NCI-H146 treated with DMSO at 0.1 percent for 48 hours (cell line): Measurements from ENCODE around the gene SIX5.
A peak's percentile ranks its signal among the peaks of the same experiment; 100 is the strongest.

Source experiments
- DNase-seq: peaks from one replicate; lab custom pipeline; 2025; ENCODE audit not compliant: unreplicated experiment; lab: John Stamatoyannopoulos, UW

SIX5 gene

DNA sequence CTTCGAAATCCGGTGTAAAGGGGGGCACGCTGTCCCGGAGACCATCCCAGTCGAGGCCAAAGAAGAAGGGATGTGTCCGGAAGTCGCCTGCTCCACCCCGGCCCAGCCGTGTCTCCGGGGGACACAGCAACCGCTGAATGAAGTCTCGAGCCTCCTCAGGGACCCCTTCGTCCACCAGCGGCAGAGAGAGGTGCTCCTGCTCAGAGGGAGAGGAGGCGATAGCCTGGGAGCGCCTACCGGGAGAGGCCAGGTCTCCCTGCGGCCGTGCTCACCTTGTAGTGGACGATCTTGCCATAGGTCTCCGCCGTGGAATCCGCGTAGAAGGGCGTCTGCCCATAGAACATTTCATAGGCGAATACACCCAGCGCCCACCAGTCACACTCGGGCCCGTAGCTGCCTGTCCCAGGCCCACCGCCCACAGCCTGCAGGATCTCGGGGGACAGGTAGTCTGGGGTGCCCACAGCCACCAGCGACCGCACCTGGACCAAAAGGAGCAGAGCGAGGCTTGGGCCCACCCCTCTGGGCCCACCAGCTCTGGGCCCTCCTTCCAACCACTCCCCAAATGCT lies 8.4 kb upstream of the SIX5 start:
- DNase-seq: no peak

DNA sequence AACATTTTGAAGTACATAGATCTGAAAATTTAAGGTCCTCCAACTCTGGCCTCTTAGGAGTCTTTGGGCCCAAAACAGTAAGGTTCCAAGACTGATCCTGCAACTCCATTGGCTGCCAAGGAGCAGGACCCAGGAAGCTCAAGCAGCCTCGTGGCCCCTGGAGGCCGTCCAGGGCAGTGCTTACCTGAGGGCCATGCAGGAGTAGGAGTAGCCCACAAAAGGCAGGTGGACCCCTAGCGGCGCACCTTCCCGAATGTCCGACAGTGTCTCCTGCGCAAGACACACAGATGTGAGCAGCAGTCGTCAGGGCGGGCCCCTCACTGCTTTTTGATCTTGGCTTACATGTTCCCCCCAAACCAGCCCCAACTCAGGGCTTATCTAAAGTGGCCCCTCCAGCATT lies 5.7 kb upstream of the SIX5 start:
- no peak for DNase-seq

DNA sequence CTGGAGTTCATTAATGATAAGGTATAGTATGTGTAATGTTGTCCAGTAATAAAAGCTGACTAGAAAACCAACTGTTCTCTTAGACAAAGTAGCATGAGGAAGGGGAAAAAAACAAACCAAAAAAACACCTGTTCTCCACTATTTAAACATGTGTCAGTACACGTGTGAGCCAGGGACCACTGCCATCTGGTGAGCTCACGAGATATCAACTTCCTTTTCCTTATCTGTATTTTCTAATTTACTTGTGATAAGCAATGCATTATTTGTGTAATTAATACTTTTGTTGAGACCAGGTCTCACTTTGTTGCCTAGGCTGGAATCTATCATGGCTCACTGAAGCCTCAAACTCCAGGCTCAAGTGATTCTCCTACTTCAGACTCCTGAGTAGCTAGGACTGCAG lies 4.3 kb upstream of the SIX5 start:
- DNase-seq: no peak

DNA sequence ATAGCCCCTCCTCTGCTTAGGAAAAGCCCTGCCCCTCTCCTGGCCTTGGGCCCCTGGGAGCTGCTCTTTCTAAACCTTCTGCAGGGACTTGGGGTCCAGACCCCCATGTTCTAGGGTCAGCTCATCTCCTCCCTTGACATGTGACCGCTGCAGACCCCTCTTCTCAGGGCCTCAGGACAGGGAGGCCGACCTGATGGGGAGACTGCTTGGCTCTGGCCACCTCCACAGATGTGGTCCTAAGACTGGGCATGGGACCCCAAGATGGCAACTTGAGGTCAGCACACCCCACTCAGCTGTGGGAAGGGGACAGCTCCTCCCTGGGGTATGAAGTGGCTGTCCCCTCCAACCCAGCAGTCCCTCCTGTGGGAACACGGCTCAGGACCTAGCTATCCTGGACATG lies 3.9 kb upstream of the SIX5 start:
- DNase-seq: no peak

DNA sequence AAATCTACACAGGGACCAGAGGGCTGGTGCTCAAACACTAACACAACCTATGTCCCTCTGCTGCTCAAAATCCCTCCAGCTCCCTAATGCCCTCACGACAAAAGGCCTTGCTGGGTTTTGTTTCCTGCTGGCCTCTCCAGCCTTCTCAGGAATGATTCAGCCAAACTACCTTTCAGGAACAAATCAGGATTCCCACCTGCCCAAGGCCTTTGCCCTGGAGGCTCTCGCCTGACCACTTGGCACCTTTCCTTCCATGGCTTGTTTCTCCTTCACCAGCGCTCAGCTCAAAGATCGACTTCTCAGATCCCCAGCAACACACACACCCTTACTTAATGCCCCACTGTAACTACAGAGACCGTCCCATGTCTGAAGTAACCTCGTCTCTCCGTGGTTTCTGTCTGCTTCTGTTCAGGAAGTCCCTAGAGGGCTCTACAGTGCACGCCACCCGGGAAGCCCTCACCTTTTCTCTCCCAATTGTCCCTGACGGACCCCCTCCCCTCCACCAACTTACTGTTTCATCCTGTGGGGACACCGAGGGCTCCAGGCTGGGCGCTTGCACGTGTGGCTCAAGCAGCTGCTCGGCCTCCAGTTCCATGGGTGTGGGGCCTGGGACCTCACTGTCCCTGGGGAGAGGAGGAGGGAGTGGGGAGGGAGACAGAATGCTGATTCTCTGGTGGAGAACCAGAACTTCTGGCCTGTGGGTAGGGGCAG lies 3.2 kb upstream of the SIX5 start:
- DNase-seq: no peak

DNA sequence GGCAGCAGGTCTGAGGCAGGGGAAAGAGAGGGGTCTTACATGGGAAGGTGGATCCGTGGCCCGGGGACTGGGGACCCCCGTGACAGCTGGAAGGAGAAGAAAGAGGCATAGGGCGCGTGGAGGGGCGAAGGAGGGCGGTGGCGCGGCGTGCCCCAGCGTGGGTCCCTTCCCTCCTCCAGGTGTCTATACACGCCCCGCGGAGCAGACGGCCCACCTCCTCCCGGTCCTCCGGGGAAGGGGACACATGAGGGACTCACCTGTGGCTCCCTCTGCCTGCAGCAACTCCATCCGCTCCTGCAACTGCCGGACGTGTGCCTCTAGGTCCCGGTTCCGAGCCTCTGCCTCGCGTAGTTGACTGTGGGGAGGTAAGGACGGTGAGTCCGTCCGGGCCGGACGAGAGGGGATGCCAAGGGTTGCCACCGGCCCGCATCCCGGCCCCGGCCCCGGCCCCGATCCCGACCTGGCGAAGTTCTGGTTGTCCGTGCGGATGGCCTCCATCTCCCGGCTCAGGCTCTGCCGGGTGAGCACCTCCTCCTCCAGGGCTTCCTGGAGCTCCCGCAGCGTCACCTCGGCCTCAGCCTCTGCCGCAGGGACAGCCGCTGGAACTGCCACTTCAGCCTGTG lies 2.4 kb upstream of the SIX5 start:
- DNase-seq: no peak

DNA sequence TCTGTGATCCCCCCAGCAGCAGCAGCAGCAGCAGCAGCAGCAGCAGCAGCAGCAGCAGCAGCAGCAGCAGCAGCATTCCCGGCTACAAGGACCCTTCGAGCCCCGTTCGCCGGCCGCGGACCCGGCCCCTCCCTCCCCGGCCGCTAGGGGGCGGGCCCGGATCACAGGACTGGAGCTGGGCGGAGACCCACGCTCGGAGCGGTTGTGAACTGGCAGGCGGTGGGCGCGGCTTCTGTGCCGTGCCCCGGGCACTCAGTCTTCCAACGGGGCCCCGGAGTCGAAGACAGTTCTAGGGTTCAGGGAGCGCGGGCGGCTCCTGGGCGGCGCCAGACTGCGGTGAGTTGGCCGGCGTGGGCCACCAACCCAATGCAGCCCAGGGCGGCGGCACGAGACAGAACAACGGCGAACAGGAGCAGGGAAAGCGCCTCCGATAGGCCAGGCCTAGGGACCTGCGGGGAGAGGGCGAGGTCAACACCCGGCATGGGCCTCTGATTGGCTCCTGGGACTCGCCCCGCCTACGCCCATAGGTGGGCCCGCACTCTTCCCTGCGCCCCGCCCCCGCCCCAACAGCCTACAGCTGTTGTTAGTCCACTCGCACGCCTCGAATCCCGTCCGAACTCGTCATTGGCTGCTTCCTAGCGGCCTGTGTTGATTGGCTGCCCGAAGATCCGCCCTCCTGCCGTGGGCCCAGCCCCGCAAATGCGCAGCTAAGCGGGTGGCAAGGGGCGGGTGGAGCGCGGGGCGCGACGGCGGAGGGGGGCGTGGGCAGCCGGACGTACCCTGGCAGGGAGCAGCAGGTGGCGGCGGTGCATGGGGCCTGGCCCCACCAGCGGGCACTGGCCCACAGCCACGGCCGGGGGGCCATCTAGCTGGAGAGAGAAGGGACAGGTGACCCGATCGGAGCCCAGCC lies 1.4 kb upstream of the SIX5 start:
- peak; percentile 96 for DNase-seq

DNA sequence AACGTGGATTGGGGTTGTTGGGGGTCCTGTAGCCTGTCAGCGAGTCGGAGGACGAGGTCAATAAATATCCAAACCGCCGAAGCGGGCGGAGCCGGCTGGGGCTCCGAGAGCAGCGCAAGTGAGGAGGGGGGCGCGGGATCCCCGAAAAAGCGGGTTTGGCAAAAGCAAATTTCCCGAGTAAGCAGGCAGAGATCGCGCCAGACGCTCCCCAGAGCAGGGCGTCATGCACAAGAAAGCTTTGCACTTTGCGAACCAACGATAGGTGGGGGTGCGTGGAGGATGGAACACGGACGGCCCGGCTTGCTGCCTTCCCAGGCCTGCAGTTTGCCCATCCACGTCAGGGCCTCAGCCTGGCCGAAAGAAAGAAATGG lies 754 bp upstream of the SIX5 start:
- DNase-seq: no peak

DNA sequence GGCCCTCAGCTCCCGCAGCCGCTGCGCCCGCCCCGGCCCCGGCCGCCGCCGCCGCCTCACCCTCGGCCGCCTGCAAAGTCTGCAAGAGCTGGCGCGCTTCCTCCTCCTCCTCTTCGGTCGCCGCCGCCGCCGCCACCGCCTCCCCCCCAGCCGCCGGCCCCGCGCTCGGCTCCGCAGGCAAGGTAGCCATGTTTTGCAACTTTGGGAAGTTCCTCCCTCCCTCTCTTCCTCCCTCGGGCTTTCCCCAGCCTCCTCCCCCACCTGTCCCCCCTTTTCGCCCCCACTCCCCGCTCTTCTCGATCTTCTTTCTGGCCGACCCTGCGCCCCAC lies 433 bp downstream of the SIX5 start:
- no peak for DNase-seq

DNA sequence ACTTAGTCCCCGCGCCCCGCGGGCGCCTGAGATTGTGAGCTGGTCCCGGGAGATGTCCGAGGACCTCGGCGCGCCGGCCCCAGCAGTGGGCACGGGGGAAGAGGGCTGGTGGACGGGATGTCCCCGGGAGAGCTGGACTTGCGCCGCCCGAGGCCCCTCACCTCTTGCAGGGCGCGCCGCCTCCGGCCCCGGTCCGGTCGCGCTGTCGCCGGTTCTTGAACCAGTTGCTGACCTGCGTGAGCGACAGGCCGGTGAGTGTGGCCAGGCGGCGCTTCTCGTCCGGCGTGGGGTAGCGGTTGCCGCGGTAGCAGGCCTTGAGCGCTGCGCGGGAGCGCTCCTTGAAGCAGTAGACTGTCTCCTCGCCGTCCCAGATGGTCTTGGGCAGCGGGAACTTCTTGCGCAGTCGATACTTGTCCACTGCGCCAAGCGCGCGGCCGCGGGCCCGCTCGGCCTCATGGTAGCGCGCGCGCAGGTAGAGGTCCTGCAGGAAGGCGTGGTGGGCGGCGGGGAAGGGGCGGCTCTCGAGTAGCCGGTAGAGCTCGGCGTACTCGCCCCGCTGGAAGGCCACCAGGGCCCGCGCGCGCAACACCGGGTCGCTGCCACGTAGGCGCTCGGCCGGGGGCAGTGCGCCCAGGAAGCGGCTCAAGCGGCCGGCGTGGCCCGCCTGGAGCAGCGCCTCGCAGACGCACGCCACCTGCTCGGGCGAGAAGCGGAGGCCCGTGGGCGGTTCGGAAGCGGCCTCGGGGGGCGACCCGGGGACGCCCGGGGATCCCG lies 984 bp downstream of the SIX5 start:
- DNase-seq: no peak

DNA sequence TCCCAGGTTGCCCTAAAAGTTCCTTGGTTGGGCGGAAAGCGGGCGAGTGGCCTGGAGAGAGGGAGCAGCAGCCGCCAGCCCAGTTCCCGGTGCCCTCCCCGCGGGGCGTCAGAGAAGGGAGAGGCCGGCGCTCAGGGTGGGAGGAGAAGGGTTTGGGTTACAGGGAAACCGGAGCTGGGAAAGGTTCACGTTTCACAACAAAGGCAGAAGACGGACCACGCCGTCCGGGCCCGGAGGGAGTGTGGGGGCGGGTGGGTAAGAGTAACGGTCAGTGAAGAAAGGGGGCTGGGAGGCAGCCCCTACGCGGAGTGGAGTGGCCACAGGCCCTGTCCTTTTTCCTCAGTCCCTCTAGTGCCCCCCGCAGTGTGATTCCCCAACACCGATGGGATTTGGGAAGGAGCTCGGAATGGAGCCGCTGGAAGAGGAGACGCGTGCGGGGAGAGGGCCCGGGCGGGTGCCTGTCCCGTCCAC lies 1.6 kb downstream of the SIX5 start:
- DNase-seq: no peak

DNA sequence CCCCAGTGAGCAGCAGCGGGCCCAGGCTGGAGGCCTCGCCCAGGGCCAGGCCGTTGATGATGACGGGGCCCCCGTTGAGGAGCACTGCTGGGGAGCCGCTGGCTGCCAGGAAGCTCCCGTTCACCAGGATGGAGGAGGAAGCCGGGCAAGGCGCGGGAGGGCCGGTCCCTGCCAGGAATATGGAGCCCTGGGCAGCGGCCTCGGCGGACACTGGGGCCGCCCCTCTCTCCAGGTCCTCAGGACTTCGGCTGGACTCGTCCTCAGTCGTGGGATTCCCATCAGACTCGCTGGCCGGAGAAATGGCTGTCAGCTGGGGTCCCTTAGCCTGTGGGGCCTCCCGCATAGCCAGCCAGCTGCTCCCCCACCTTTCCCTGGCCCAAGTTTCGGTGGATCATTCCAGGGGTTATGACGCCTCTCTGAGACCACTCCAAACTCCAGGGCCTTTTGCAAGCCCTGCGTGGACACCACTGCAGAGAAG lies 2.1 kb downstream of the SIX5 start:
- DNase-seq: no peak

DNA sequence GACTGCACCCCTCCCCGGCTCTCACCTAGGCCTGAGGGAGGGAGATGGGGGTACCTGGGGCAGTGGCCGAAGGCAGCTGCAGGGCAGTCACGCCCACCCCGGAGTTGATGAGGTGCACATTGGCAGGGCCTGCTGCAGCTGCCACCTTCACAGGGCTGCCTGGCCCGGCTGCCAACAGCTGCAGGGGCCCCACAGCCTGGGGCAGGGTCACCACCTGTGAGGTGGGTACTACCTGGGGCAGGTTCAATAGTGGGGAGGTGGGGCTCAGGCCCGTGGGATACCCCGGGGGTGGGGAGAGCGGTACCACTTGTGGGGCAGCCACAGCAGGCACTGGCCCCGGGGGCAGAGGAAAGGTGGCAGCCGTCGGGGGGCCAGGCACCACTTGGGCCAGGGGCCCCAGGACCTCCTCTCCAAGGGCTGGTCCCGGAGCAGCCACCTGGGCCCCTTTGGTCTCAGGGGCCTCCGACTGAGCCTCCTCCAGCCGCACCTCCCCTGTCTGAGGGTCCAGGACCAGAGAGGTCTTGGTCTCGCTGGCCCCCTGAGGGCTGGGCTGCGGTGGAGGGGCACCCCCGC lies 2.7 kb downstream of the SIX5 start:
- no peak for DNase-seq

DNA sequence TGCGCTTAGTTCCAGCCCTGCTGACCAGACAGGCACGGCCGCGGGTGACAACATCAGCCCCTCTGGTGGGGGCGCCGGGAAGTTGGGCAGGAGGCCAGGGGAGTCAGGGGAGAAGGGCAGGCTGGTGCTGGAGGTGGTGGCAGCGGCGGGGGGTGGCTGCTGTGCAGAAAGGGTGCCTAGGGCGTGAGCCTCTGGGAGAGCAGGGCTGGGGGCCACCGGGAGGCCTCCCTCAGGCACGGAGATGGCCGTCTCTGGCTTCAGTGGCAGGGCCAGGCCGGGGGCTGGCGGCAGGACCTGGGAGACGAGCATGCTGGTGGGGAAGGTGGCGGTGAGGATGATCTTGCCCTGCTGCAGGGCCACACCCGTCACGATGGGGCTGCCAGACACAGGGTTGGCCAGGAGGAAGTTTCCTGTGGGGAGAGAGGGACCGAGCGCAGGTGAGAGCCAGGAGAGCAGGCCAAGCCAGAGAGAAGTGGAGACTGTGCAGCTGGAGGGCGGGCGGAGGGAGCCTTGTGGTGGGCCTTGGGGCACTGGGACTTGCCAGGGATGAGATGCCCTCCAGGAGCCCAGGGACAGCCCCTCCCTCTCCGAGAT lies 3.3 kb downstream of the SIX5 start:
- no peak for DNase-seq

DNA sequence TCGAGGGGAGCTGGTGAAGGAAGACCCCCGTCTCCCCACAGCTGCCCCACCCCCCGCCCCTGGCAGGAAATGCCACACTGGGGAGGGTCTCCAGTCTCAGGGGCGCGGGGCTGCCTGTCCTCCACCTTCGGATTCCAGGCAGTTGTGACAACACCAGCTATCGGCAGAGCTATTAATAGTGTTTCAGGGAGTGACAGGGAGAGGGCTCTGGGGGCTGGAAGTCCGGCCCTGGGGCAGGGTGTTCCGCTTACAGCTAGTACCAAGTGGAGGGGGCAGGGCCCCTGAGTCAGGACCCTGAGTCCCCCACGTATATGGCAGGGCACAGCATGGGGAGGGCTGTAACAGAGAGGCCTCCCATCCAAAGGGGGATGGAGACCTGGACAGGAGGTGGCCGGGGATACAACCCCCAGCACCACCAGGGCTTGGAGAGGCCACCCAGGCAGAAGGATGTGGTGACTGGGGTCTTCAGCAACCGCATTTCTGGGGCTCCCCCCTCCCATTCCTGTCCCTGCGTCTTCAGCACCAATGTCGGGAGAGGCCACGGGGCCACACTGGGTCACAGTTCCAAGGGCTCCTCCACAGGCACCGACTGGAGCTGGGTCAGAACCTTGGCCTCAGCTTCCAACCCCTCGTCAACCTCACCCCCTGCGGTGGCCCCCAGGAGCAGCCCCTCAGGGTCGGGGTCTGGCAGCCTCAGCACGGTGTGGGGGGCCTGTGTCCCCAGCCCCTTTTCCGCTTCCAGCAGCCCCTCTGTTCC lies 3.9 kb downstream of the SIX5 start:
- no peak for DNase-seq

DNA sequence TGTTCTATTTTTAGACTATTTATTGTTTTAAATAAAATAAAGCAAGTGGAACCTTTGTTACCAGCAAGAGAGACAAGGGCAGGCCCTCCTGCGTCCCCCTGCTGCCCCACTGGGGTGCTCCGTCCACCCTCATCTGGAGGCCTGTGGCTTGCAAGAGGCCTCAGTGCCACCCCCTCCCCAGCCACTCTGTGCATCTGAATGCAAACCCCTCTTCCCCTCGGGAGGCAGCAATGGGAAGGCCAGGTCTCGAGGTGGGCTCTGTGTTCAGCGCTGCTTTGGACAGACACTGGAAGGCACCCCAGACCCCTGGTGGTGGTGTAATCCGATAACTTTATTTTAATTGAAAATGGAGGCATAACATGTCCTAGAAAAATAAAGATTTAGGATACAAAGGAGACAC lies 4.6 kb downstream of the SIX5 start:
- no peak for DNase-seq

DNA sequence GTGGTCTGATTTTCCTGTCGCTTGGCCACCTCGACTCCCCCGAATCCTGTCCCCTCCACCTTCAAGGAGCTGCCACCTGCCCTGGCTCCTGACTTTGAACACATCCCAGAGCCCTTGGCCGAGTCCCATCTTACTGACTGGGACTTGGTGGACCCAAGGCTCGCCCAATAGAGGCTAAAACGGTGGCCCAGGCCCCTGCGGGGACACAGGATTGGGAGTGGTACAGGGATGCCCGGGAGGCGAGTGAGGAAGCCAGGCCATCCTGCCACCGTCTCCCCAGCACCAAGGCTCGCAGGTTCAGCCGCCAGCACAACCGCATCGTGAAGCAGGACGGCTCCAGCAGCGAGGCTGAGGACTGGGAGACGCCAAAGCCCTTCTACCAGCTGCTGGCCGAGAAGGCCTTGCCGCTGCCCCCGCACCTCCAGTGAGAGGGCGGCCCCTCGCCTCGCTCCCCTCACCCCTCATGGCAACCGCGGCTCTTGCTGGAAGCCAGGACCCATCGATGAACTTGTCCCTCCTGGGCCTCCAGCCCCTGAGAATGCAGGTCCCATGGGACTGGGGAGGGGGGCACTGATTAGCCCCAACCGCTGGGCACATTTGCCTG lies 5.3 kb downstream of the SIX5 start:
- DNase-seq: no peak

DNA sequence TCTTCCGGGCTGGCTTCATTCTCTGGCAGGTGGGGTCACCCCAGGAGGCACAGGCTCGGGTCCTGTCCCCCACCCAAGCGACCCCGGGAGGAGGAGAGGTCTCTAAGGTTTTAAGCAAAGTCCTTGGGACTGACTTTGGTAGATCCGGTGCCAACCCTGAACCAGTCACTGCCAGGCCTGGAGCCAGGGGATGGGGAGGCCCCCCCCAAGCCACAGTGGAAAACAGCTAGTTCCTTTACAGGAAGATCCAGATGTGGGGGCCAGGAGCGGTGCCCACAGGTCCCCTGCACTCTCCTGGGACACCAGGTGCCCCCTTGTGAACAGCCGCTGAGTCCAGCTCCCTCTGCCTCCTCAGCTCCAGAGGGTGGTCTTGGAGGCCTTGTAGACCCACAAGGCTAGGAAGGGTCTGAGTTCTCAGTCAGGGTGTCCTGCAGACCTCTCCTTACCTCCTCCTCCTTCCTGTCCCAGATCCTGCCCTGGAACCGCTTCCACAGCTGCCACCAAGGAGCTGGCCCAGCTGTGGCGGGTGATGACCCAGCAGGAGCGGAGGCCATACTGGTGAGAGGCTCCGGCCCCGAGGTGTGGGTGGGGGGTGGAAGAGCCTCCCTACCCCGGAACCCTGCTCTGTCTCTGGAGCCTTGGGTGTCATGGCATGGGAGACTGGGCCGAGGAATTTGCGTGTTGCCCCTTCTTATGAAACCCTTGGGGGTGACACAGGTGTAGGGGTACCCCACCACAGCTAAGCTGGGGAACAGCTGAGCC lies 6.0 kb downstream of the SIX5 start:
- DNase-seq: no peak
